Mesothelial cell of epicardium (in vitro differentiated cells): ENCODE results near the gene CD84. TPM values are rescaled to one million over a fixed set of nuclear protein-coding genes. Genes with fewer than 3 reads are reported as not detected.
"Not testable (repeated sequence)": the region's sequence is repeated elsewhere in the genome, so short reads cannot be mapped to it uniquely, and the experiment has no call there.

Source experiments
- DNase-seq, 2 experiments: peaks; one replicate each; pipeline ENCODE4 v3.0.0; 2021; ENCODE audit warnings: low spot score in 2 of 2; ENCODE audit not compliant: unreplicated experiment in 2 of 2
- H3K27ac Mint-ChIP-seq: 2 replicates; pipeline ENCODE4 v1.8.0; 2021; ENCODE audit warnings: mixed read lengths
- H3K27me3 Mint-ChIP-seq: 2 replicates; pipeline ENCODE4 v1.8.0; 2021; ENCODE audit warnings: low read depth, mixed read lengths
- H3K36me3 Mint-ChIP-seq: 2 replicates; pipeline ENCODE4 v1.8.0; 2021; ENCODE audit warnings: mixed read lengths
- H3K4me1 Mint-ChIP-seq: 2 replicates; pipeline ENCODE4 v1.8.0; 2021; ENCODE audit warnings: mixed read lengths
- H3K4me3 Mint-ChIP-seq: 2 replicates; pipeline ENCODE4 v1.8.0; 2021; ENCODE audit warnings: mild to moderate bottlenecking, moderate library complexity, mixed read lengths
- H3K9me3 Mint-ChIP-seq: 2 replicates; pipeline ENCODE4 v1.8.0; 2021; ENCODE audit warnings: mixed read lengths
- CTCF ChIP-seq: fragments of 200-600 bp; sonication (generic); IDR thresholded peaks from one replicate; pipeline ENCODE4 v1.5.0; 2021; ENCODE audit warnings: antibody characterized with exemption; ENCODE audit not compliant: unreplicated experiment
- total RNA-seq: library from RNA; stranded (reverse); gene quantifications from 3 replicates; pipeline ENCODE4 v1.2.1, GENCODE V29; 2021

The CD84 gene
- total RNA-seq, 1 donor from 2014 or later: not detected

DNA sequence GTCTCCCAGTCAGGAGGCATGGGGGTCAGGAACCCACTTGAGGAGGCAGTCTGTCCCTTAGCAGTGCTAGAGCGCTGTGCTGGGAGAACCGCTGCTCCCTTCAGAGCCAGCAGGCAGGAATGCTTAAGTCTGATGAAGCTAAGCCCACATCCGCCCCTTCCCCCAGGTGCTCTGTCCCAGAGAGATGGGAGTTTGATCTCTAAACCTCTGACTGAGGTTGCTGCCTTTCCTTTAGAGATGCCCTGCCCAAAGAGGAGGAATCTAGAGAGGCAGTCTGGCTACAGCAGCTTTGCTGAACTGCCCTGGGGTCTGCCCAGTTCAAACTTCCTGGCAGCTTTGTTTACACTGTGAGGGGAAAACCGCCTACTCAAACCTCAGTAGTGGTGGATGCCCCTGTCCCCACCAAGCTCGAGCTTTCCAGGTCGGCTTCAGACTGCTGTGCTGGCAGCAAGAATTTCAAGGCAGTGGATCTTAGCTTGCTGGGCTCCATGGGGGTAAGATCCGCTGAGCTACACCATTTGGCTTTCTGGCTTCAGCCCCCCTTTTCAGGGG is 49.8 kb downstream of the CD84 start:
- H3K27ac Mint-ChIP-seq, H3K4me1 Mint-ChIP-seq, H3K36me3 Mint-ChIP-seq, DNase-seq, H3K4me3 Mint-ChIP-seq, H3K27me3 Mint-ChIP-seq: not testable (repeated sequence)
- H3K9me3 Mint-ChIP-seq: peaks cover 40% of the 10 kb centered on the region

GRCh38 chr1:160523789-160524188 is 55.5 kb downstream of the CD84 start:
- peaks cover 31% of the 10 kb centered on the region for H3K9me3 Mint-ChIP-seq
- not testable (repeated sequence) for H3K4me3 Mint-ChIP-seq, DNase-seq, H3K36me3 Mint-ChIP-seq, H3K27ac Mint-ChIP-seq, H3K4me1 Mint-ChIP-seq
- H3K27me3 Mint-ChIP-seq: peaks cover 15% of the 10 kb centered on the region

- Mint-ChIP-seq H3K4me1 (peaks cover 6% of the 10 kb centered on the region), H3K27me3 (peaks cover 11% of the 10 kb centered on the region), H3K4me3 (no peak within 1 kb of the TSS), H3K9me3 (peaks cover 22% of the 10 kb centered on the region), H3K36me3 (no peaks in the 10 kb centered on the region), H3K27ac (no peak within 1 kb of the TSS)
- no peak for TF ChIP-seq CTCF
- DNase-seq: no peak
These were observed 56.5 kb downstream of the CD84 start, which contains the start of gene SLAMF6 for GRCh38 chr1:160522622-160523345. Gene SLAMF6, minus strand, starts transcription at chr1:160523255. Its CDS starts 63 bp downstream, at chr1:160523192.

GRCh38 chr1:160522136-160522535 is 57.2 kb downstream of the CD84 start:
- no peak for DNase-seq
- Mint-ChIP-seq H3K36me3 (no peaks in the 10 kb centered on the region), H3K4me1 (peaks cover 6% of the 10 kb centered on the region), H3K27me3 (peaks cover 10% of the 10 kb centered on the region), H3K9me3 (peaks cover 19% of the 10 kb centered on the region), H3K27ac (no peak overlapping the region), H3K4me3 (no peak overlapping the region)
- TF ChIP-seq CTCF: no peak

DNA sequence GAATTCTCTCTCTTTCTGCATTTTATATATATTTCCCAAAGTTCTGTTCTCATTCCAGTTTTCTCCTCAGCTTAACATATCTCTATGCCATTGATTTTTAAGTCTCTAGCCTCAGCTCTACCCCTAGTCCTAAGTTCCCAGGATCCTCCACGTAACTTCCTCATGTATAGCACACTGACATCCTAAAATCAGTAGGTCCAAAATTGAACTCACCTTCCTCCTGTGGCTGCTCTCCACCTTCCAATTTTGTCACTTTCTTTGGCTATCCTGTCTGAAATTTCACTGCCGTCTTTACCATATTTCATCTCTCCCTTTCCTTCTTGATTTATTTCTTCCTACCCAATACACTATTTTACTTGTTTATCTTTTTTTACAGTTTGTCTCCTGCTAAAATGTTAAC is 57.7 kb downstream of the CD84 start:
- H3K4me1 Mint-ChIP-seq: peaks cover 6% of the 10 kb centered on the region
- no peak overlapping the region for H3K27ac Mint-ChIP-seq
- H3K9me3 Mint-ChIP-seq: peaks cover 13% of the 10 kb centered on the region
- TF ChIP-seq CTCF: no peak
- no peak overlapping the region for H3K4me3 Mint-ChIP-seq
- H3K27me3 Mint-ChIP-seq: peaks cover 9% of the 10 kb centered on the region
- no peaks in the 10 kb centered on the region for H3K36me3 Mint-ChIP-seq
- DNase-seq: no peak

DNA sequence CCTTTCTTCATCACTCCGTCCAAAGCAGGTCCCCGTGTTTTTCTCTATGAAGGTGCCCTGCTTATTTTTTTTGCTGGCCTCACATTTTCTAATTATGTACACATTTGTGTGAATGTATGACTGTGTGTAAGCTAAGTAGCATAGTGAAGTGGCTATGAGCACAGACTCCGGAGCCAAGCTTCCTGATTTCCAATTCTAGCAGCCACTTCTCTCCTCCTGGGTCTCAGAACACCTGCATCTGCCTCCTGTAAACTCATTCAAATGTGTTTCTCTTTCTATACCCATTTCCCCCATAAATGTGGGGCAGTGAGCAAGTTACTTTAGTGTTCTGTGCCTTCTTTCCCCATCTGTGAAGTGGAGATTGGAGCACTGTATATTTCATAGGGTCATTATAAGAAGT is 58.3 kb downstream of the CD84 start:
- H3K27ac Mint-ChIP-seq: no peak overlapping the region
- H3K9me3 Mint-ChIP-seq: peaks cover 10% of the 10 kb centered on the region
- no peak for DNase-seq
- H3K4me1 Mint-ChIP-seq: peaks cover 6% of the 10 kb centered on the region
- TF ChIP-seq CTCF: no peak
- H3K36me3 Mint-ChIP-seq: no peaks in the 10 kb centered on the region
- peaks cover 10% of the 10 kb centered on the region for H3K27me3 Mint-ChIP-seq
- no peak overlapping the region for H3K4me3 Mint-ChIP-seq
